Thoracic aorta (tissue), 2 donors: ENCODE results near the gene CDKAL1. TPM values are rescaled to one million over a fixed set of nuclear protein-coding genes. Genes with fewer than 3 reads are reported as not detected.
"Not testable (repeated sequence)": the region's sequence is repeated elsewhere in the genome, so short reads cannot be mapped to it uniquely, and the experiment has no call there.

Source experiments
- ATAC-seq: fragments of 150-250 bp; one replicate; pipeline ENCODE4 v1.8.0; 2017; ENCODE audit warnings: low read depth; ENCODE audit not compliant: insufficient number of reproducible peaks, low FRiP score
- DNase-seq: peaks from one replicate; pipeline ENCODE4 v3.0.0-alpha.2; 2020; ENCODE audit warnings: low spot score
- H3K27ac ChIP-seq, 2 donors: fragments of 200-600 bp; sonication (generic); 1 replicate in 1 of 2; 2 replicates in 1 of 2; pipeline ENCODE4 v1.5.1; 2016; ENCODE audit warnings: mild to moderate bottlenecking in 2 of 2, moderate library complexity in 2 of 2
- H3K27me3 ChIP-seq: fragments of 200-600 bp; sonication (generic); replicated peaks from 2 replicates; pipeline ENCODE4 v1.6.0; 2016; ENCODE audit warnings: mild to moderate bottlenecking; ENCODE audit not compliant: insufficient read depth
- H3K36me3 ChIP-seq: fragments of 200-600 bp; sonication (generic); one replicate; pipeline ENCODE4 v1.5.1; 2016
- H3K4me1 ChIP-seq, 2 donors: fragments of 200-600 bp; sonication (generic); 1 replicate in 1 of 2; 2 replicates in 1 of 2; pipeline versions ENCODE4 v1.5.1 to v1.6.0; 2016; ENCODE audit warnings: low read depth in 2 of 2, mild to moderate bottlenecking in 1 of 2; ENCODE audit not compliant: control insufficient read depth in 1 of 2
- H3K4me3 ChIP-seq: fragments of 200-600 bp; sonication (generic); 2 replicates; pipeline ENCODE4 v1.5.1; 2016; ENCODE audit warnings: mild to moderate bottlenecking
- H3K9me3 ChIP-seq: fragments of 200-600 bp; sonication (generic); 2 replicates; pipeline ENCODE4 v1.5.1; 2016
- CTCF ChIP-seq: fragments of 200-600 bp; sonication (generic); IDR thresholded peaks from one replicate; pipeline ENCODE4 v1.5.1; 2019; ENCODE audit warnings: antibody characterized with exemption
- total RNA-seq, 2 donors: library from RNA; depleted of rRNA; stranded (reverse); fragments of >200 nt; gene quantifications; one replicate each; pipeline versions ENCODE4 v1.1.0 to v1.2.3, GENCODE V29; 2016

Gene CDKAL1
- total RNA-seq, 2 donors from 2014 or later = 8.5 to 14.6 TPM

GRCh38 chr6:20719980-20720379 is 185.7 kb downstream of the CDKAL1 start:
- Histone ChIP-seq H3K4me3 (no peak overlapping the region), H3K36me3 (no peaks in the 10 kb centered on the region), H3K27me3 (no peaks in the 10 kb centered on the region), H3K9me3 (no peaks in the 10 kb centered on the region), H3K27ac (no peak overlapping the region), H3K4me1 (no peaks in the 10 kb centered on the region)
- no peak for TF ChIP-seq CTCF
- DNase-seq = no peak
- no peak for ATAC-seq

- not testable (repeated sequence) for H3K4me3 ChIP-seq, ATAC-seq
Observed at GRCh38 chr6:20721121-20721520, 186.9 kb downstream of the CDKAL1 start.

DNA sequence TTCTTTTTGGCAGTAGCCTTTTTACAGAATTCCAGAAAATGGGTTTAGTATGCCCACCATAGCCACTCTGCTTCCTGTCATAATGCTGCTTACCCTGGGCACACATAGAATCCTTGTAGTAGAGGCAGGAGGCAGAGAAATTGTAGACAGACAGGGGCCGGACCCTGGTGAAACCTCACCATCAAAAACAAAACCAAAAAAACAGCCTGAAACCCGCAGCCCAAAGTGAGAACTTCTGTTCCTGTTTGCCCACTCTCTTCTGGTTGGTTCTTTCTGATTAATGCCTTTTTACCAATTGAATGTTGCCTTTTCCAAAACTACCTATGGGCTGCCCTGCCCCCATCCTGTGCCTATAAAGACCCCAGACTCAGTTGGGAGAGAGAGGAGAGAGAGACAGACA is 188.2 kb downstream of the CDKAL1 start:
- no peaks in the 10 kb centered on the region for H3K9me3 ChIP-seq
- H3K4me1 ChIP-seq = no peaks in the 10 kb centered on the region
- DNase-seq = no peak
- no peak overlapping the region for H3K27ac ChIP-seq
- H3K36me3 ChIP-seq = no peaks in the 10 kb centered on the region
- no peak for TF ChIP-seq CTCF
- no peaks in the 10 kb centered on the region for H3K27me3 ChIP-seq
- no peak overlapping the region for H3K4me3 ChIP-seq
- no peak for ATAC-seq

More at GRCh38 chr6:20721121-20721520, 186.9 kb downstream of the CDKAL1 start:
- not testable (repeated sequence) for H3K9me3 ChIP-seq, H3K36me3 ChIP-seq, H3K27ac ChIP-seq, H3K27me3 ChIP-seq, DNase-seq, H3K4me1 ChIP-seq

GRCh38 chr6:20723236-20723635 is 189.0 kb downstream of the CDKAL1 start:
- no peaks in the 10 kb centered on the region for H3K9me3 ChIP-seq
- DNase-seq = no peak
- no peak for ATAC-seq
- H3K4me3 ChIP-seq = no peak overlapping the region
- H3K4me1 ChIP-seq = no peaks in the 10 kb centered on the region
- H3K27me3 ChIP-seq = no peaks in the 10 kb centered on the region
- no peak overlapping the region for H3K27ac ChIP-seq
- no peaks in the 10 kb centered on the region for H3K36me3 ChIP-seq
- no peak for TF ChIP-seq CTCF

- no peak overlapping the region for H3K27ac ChIP-seq
- no peaks in the 10 kb centered on the region for H3K4me1 ChIP-seq
- no peaks in the 10 kb centered on the region for H3K9me3 ChIP-seq
- H3K27me3 ChIP-seq = no peaks in the 10 kb centered on the region
- TF ChIP-seq CTCF = no peak
- ATAC-seq (no peak), DNase-seq (no peak)
- H3K4me3 ChIP-seq = no peak overlapping the region
- no peaks in the 10 kb centered on the region for H3K36me3 ChIP-seq
Observed at GRCh38 chr6:20724443-20725190, 190.4 kb downstream of the CDKAL1 start.

- ATAC-seq, DNase-seq, H3K36me3 ChIP-seq, H3K27me3 ChIP-seq, H3K4me3 ChIP-seq, H3K27ac ChIP-seq, H3K4me1 ChIP-seq, H3K9me3 ChIP-seq: not testable (repeated sequence)
Observed at GRCh38 chr6:20725235-20725634, 191.0 kb downstream of the CDKAL1 start.
